ENCODE measurements around the gene PLS1. TPM values are rescaled to one million over a fixed set of nuclear protein-coding genes. Genes with fewer than 3 reads are reported as not detected.

Gene PLS1
- total RNA-seq, 2 experiments from 2014 or later, result 2.1 to 2.6 TPM

- no peaks in the 10 kb centered on the region for H3K4me1 Mint-ChIP-seq
- CTCF ChIA-PET, result interaction anchor here (0.6 to 2.1 kb wide), 5 partner anchors 9 to 344 kb away, joined by 3 to 8 read pairs (median 3); no protein-coding TSS in a partner anchor
These were observed 28.4 kb downstream of the PLS1 start for GRCh38 chr3:142624341-142625152.

GRCh38 chr3:142625153-142625440, 28.9 kb downstream of the PLS1 start:
- CTCF ChIA-PET, result interaction anchor here (0.6 to 2.1 kb wide), 5 partner anchors 10 to 344 kb away, joined by 3 to 8 read pairs (median 5); no protein-coding TSS in a partner anchor
- no peak for DNase-seq
- H3K4me3 Mint-ChIP-seq, result no peak overlapping the region
- no peak overlapping the region for H3K27ac Mint-ChIP-seq
- no peaks in the 10 kb centered on the region for H3K36me3 Mint-ChIP-seq (ENCODE audit: low read depth)
- no peaks in the 10 kb centered on the region for H3K9me3 Mint-ChIP-seq
- no peaks in the 10 kb centered on the region for H3K27me3 Mint-ChIP-seq
- POLR2A ChIA-PET, result no interaction called here
- no peaks in the 10 kb centered on the region for H3K4me1 Mint-ChIP-seq

More at GRCh38 chr3:142624341-142625152, 28.4 kb downstream of the PLS1 start:
- no peak for DNase-seq
- POLR2A ChIA-PET, result interaction anchor here (0.6 to 0.7 kb wide), 2 partner anchors 32 to 419 kb away, joined by 3 to 4 read pairs; no protein-coding TSS in a partner anchor
- no peaks in the 10 kb centered on the region for H3K36me3 Mint-ChIP-seq (ENCODE audit: low read depth)
- no peaks in the 10 kb centered on the region for H3K9me3 Mint-ChIP-seq
- H3K27me3 Mint-ChIP-seq, result no peaks in the 10 kb centered on the region
- no peak overlapping the region for H3K27ac Mint-ChIP-seq
- no peak overlapping the region for H3K4me3 Mint-ChIP-seq

- no peak for DNase-seq
- Mint-ChIP-seq H3K4me1 (no peaks in the 10 kb centered on the region), H3K9me3 (no peaks in the 10 kb centered on the region), H3K36me3 (ENCODE audit: low read depth) (no peaks in the 10 kb centered on the region), H3K27me3 (no peaks in the 10 kb centered on the region), H3K4me3 (no peak overlapping the region), H3K27ac (no peak overlapping the region)
- POLR2A ChIA-PET, result no interaction called here
- CTCF ChIA-PET, result interaction anchor here (1.0 kb wide), 1 partner anchor 50 kb away, joined by 3 read pairs; no protein-coding TSS in a partner anchor
These were observed 30.8 kb downstream of the PLS1 start for GRCh38 chr3:142626971-142627370.

GRCh38 chr3:142628801-142629200, 32.6 kb downstream of the PLS1 start:
- no peaks in the 10 kb centered on the region for H3K27me3 Mint-ChIP-seq
- no peaks in the 10 kb centered on the region for H3K9me3 Mint-ChIP-seq
- H3K27ac Mint-ChIP-seq, result no peak overlapping the region
- no peak overlapping the region for H3K4me3 Mint-ChIP-seq
- ChIA-PET CTCF (interaction anchor here (0.7 to 1.6 kb wide), 2 partner anchors 10 to 61 kb away, joined by 4 read pairs; no protein-coding TSS in a partner anchor), POLR2A (no interaction called here)
- no peaks in the 10 kb centered on the region for H3K36me3 Mint-ChIP-seq (ENCODE audit: low read depth)
- no peaks in the 10 kb centered on the region for H3K4me1 Mint-ChIP-seq
- no peak for DNase-seq

- no peaks in the 10 kb centered on the region for H3K4me1 Mint-ChIP-seq
- no peaks in the 10 kb centered on the region for H3K9me3 Mint-ChIP-seq
- H3K36me3 Mint-ChIP-seq (ENCODE audit: low read depth), result peaks cover 2% of the 10 kb centered on the region
- no peak overlapping the region for H3K4me3 Mint-ChIP-seq
- ChIA-PET CTCF (no interaction called here), POLR2A (no interaction called here)
- no peaks in the 10 kb centered on the region for H3K27me3 Mint-ChIP-seq
- DNase-seq, result no peak
- no peak overlapping the region for H3K27ac Mint-ChIP-seq
These were observed 36.9 kb downstream of the PLS1 start for GRCh38 chr3:142633073-142633472.

- no peaks in the 10 kb centered on the region for H3K27me3 Mint-ChIP-seq
- ChIA-PET CTCF (no interaction called here), POLR2A (no interaction called here)
- no peak overlapping the region for H3K4me3 Mint-ChIP-seq
- no peaks in the 10 kb centered on the region for H3K4me1 Mint-ChIP-seq
- no peaks in the 10 kb centered on the region for H3K9me3 Mint-ChIP-seq
- no peak overlapping the region for H3K27ac Mint-ChIP-seq
- DNase-seq, result no peak
- H3K36me3 Mint-ChIP-seq (ENCODE audit: low read depth), result peaks cover 2% of the 10 kb centered on the region
These were observed 39.9 kb downstream of the PLS1 start for GRCh38 chr3:142636050-142636449.

GRCh38 chr3:142636664-142637063, 40.5 kb downstream of the PLS1 start:
- no peak for DNase-seq
- Mint-ChIP-seq H3K27me3 (no peaks in the 10 kb centered on the region), H3K4me1 (no peaks in the 10 kb centered on the region), H3K4me3 (no peak overlapping the region), H3K36me3 (ENCODE audit: low read depth) (peaks cover 2% of the 10 kb centered on the region), H3K9me3 (no peaks in the 10 kb centered on the region), H3K27ac (no peak overlapping the region)
- ChIA-PET CTCF (no interaction called here), POLR2A (no interaction called here)

GRCh38 chr3:142638291-142638690, 42.1 kb downstream of the PLS1 start:
- H3K27ac Mint-ChIP-seq, result no peak overlapping the region
- H3K4me1 Mint-ChIP-seq, result no peaks in the 10 kb centered on the region
- ChIA-PET POLR2A (no interaction called here), CTCF (interaction anchor here (0.6 to 1.5 kb wide), 2 partner anchors 10 to 225 kb away, joined by 4 to 5 read pairs; no protein-coding TSS in a partner anchor)
- peaks cover 2% of the 10 kb centered on the region for H3K36me3 Mint-ChIP-seq (ENCODE audit: low read depth)
- no peak for DNase-seq
- H3K27me3 Mint-ChIP-seq, result no peaks in the 10 kb centered on the region
- no peaks in the 10 kb centered on the region for H3K9me3 Mint-ChIP-seq
- no peak overlapping the region for H3K4me3 Mint-ChIP-seq

- H3K27me3 Mint-ChIP-seq, result no peaks in the 10 kb centered on the region
- H3K36me3 Mint-ChIP-seq (ENCODE audit: low read depth), result no peaks in the 10 kb centered on the region
- H3K4me3 Mint-ChIP-seq, result no peak overlapping the region
- no peak for DNase-seq
- ChIA-PET CTCF (interaction anchor here (1.0 kb wide), 1 partner anchor 17 kb away, joined by 3 read pairs; no protein-coding TSS in a partner anchor), POLR2A (no interaction called here)
- H3K4me1 Mint-ChIP-seq, result no peaks in the 10 kb centered on the region
- H3K9me3 Mint-ChIP-seq, result no peaks in the 10 kb centered on the region
- no peak overlapping the region for H3K27ac Mint-ChIP-seq
These were observed 45.3 kb downstream of the PLS1 start for GRCh38 chr3:142641504-142641903.

GRCh38 chr3:142642956-142643355, 46.8 kb downstream of the PLS1 start:
- Mint-ChIP-seq H3K4me1 (no peaks in the 10 kb centered on the region), H3K9me3 (no peaks in the 10 kb centered on the region), H3K36me3 (ENCODE audit: low read depth) (no peaks in the 10 kb centered on the region), H3K27ac (no peak overlapping the region), H3K4me3 (no peak overlapping the region), H3K27me3 (no peaks in the 10 kb centered on the region)
- ChIA-PET CTCF (interaction anchor here (0.6 kb wide), 1 partner anchor 61 kb away, joined by 3 read pairs; no protein-coding TSS in a partner anchor), POLR2A (no interaction called here)
- DNase-seq, result no peak

GRCh38 chr3:142644502-142644901, 48.3 kb downstream of the PLS1 start:
- Mint-ChIP-seq H3K4me3 (no peak overlapping the region), H3K36me3 (ENCODE audit: low read depth) (no peaks in the 10 kb centered on the region), H3K27me3 (no peaks in the 10 kb centered on the region), H3K9me3 (no peaks in the 10 kb centered on the region), H3K4me1 (no peaks in the 10 kb centered on the region), H3K27ac (no peak overlapping the region)
- no peak for DNase-seq
- ChIA-PET CTCF (no interaction called here), POLR2A (no interaction called here)

GRCh38 chr3:142645236-142645793, 49.1 kb downstream of the PLS1 start:
- H3K36me3 Mint-ChIP-seq (ENCODE audit: low read depth), result no peaks in the 10 kb centered on the region
- H3K9me3 Mint-ChIP-seq, result no peaks in the 10 kb centered on the region

GRCh38 chr3:142646020-142646785, 50.0 kb downstream of the PLS1 start:
- POLR2A ChIA-PET, result interaction anchor here (0.5 kb wide), 1 partner anchor 247 kb away, joined by 3 read pairs; no protein-coding TSS in a partner anchor
- CTCF ChIA-PET, result no interaction called here

More at GRCh38 chr3:142645236-142645793, 49.1 kb downstream of the PLS1 start:
- CTCF ChIA-PET, result no interaction called here
- POLR2A ChIA-PET, result no interaction called here
- H3K27me3 Mint-ChIP-seq, result no peaks in the 10 kb centered on the region
- no peaks in the 10 kb centered on the region for H3K4me1 Mint-ChIP-seq
- no peak overlapping the region for H3K4me3 Mint-ChIP-seq
- no peak for DNase-seq
- no peak overlapping the region for H3K27ac Mint-ChIP-seq

More at GRCh38 chr3:142646020-142646785, 50.0 kb downstream of the PLS1 start:
- no peaks in the 10 kb centered on the region for H3K27me3 Mint-ChIP-seq
- no peak overlapping the region for H3K4me3 Mint-ChIP-seq
- no peaks in the 10 kb centered on the region for H3K4me1 Mint-ChIP-seq
- no peaks in the 10 kb centered on the region for H3K36me3 Mint-ChIP-seq (ENCODE audit: low read depth)
- no peak for DNase-seq
- H3K27ac Mint-ChIP-seq, result no peak overlapping the region
- no peaks in the 10 kb centered on the region for H3K9me3 Mint-ChIP-seq
